ENCODE results near the gene CHMP4A. TPM values are rescaled to one million over a fixed set of nuclear protein-coding genes. Genes with fewer than 3 reads are reported as not detected.

Gene CHMP4A
- total and polyA plus RNA-seq, 2 experiments from 2014 or later, result 25.6 to 73.6 TPM

DNA sequence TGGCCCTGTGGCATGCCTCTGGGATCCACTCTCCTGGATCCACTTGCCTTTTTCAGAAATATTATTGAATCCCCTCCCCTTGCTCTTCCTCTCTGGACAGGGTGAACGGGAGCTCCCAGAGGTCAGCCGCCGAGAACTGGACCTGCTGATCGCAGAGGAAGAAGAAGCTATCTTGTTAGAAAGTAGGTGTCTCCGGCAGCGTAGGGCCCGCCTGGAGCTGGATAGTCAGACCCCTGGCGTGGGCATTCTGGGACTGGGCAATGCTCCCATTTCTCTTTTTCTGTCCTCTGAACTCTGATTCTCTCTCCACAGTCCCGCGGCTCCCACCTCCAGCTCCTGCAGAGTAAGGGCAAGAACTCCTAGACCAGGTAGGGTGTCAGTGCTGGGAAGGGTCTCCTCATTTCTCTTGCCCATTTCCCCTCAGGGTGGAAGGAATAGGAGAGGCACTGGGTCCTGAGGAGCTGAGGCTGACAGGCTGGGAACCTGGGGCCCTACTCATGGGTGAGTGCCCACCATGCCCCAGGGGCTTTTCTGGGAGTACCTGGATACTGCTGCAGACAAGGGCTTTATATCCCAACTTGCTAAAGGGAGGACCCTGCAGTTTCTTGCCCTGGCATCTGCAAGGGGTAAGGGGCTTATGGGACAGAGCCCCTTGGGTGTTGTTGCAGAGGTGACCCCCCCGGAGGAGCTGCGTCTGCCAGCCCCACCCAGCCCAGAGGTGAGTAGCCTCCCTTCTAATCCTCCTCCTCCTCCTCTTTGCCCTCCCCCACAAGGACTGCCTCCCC, 36.1 kb downstream of the CHMP4A start:
- Histone ChIP-seq H3K4me2 (no peak overlapping the region), H3K36me3 (replicated peaks; ENCODE audit: insufficient read depth, low read depth) (peaks cover 2% of the 10 kb centered on the region), H3K79me2 (peaks cover 25% of the 10 kb centered on the region), H3K9me2 (replicated peaks; ENCODE audit: insufficient read depth) (no peaks in the 10 kb centered on the region), H3K4me3 (no peak overlapping the region), H4K20me1 (ENCODE audit: insufficient read depth, poor library complexity, severe bottlenecking) (no peaks in the 10 kb centered on the region), H3K27ac (no peak overlapping the region), H3K9me3 (ENCODE audit: low read depth) (no peaks in the 10 kb centered on the region), H3K4me1 (ENCODE audit: insufficient read depth) (peaks cover 5% of the 10 kb centered on the region), H3K27me3 (no peaks in the 10 kb centered on the region), H2AFZ (no peak overlapping the region)
- DNase-seq (ENCODE audit: low spot score), result no peak
- 97% methylated on average over 12 of the region's 12 CpGs for WGBS (ENCODE audit: low lambda C conversion rate, missing lambda C conversion rate)
- TF ChIP-seq EZH2phosphoT487 (IDR thresholded peaks at IDR 0.05; ENCODE audit: low read depth, severe bottlenecking, unreplicated experiment) (no peak), EZH2 (IDR thresholded peaks at IDR 0.05; ENCODE audit: borderline replicate concordance) (no peak)
- TF ChIP-seq, protein P1, sequence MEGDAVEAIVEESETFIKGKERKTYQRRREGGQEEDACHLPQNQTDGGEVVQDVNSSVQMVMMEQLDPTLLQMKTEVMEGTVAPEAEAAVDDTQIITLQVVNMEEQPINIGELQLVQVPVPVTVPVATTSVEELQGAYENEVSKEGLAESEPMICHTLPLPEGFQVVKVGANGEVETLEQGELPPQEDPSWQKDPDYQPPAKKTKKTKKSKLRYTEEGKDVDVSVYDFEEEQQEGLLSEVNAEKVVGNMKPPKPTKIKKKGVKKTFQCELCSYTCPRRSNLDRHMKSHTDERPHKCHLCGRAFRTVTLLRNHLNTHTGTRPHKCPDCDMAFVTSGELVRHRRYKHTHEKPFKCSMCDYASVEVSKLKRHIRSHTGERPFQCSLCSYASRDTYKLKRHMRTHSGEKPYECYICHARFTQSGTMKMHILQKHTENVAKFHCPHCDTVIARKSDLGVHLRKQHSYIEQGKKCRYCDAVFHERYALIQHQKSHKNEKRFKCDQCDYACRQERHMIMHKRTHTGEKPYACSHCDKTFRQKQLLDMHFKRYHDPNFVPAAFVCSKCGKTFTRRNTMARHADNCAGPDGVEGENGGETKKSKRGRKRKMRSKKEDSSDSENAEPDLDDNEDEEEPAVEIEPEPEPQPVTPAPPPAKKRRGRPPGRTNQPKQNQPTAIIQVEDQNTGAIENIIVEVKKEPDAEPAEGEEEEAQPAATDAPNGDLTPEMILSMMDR (IDR thresholded peaks at IDR 0.05; ENCODE audit: poor library complexity), result no peak

- Histone ChIP-seq H3K9me3 (ENCODE audit: low read depth) (no peaks in the 10 kb centered on the region), H3K79me2 (peaks cover 27% of the 10 kb centered on the region), H3K9me2 (replicated peaks; ENCODE audit: insufficient read depth) (no peaks in the 10 kb centered on the region), H3K4me3 (no peak overlapping the region), H3K36me3 (replicated peaks; ENCODE audit: insufficient read depth, low read depth) (peaks cover 2% of the 10 kb centered on the region), H3K4me2 (no peak overlapping the region), H4K20me1 (ENCODE audit: insufficient read depth, poor library complexity, severe bottlenecking) (no peaks in the 10 kb centered on the region), H3K4me1 (ENCODE audit: insufficient read depth) (peaks cover 5% of the 10 kb centered on the region), H3K27me3 (no peaks in the 10 kb centered on the region), H2AFZ (no peak overlapping the region), H3K27ac (no peak overlapping the region)
- no peak for TF ChIP-seq EZH2 (IDR thresholded peaks at IDR 0.05; ENCODE audit: borderline replicate concordance)
- TF ChIP-seq, protein P1 (IDR thresholded peaks at IDR 0.05; ENCODE audit: poor library complexity), result no peak
- TF ChIP-seq EZH2phosphoT487 (IDR thresholded peaks at IDR 0.05; ENCODE audit: low read depth, severe bottlenecking, unreplicated experiment), result no peak
- 97% methylated on average over 5 of the region's 5 CpGs for WGBS (ENCODE audit: low lambda C conversion rate, missing lambda C conversion rate)
- DNase-seq (ENCODE audit: low spot score), result no peak
These were observed 36.7 kb downstream of the CHMP4A start for GRCh38 chr14:24176599-24176998.

GRCh38 chr14:24172871-24173281, 40.4 kb downstream of the CHMP4A start:
- peak overlapping the region; percentile 71 for H3K27ac ChIP-seq
- WGBS (ENCODE audit: low lambda C conversion rate, missing lambda C conversion rate), result 75% methylated on average over 20 of the region's 20 CpGs
- TF ChIP-seq, protein P1 (IDR thresholded peaks at IDR 0.05; ENCODE audit: poor library complexity), result no peak
- no peak for TF ChIP-seq EZH2phosphoT487 (IDR thresholded peaks at IDR 0.05; ENCODE audit: low read depth, severe bottlenecking, unreplicated experiment)
- TF ChIP-seq EZH2 (IDR thresholded peaks at IDR 0.05; ENCODE audit: borderline replicate concordance), result no peak
- peaks cover 5% of the 10 kb centered on the region for H3K4me1 ChIP-seq (ENCODE audit: insufficient read depth)
- H3K4me3 ChIP-seq, result peak overlapping the region; percentile 11
- peaks cover 2% of the 10 kb centered on the region for H3K36me3 ChIP-seq (replicated peaks; ENCODE audit: insufficient read depth, low read depth)
- H4K20me1 ChIP-seq (ENCODE audit: insufficient read depth, poor library complexity, severe bottlenecking), result no peaks in the 10 kb centered on the region
- peaks cover 27% of the 10 kb centered on the region for H3K79me2 ChIP-seq
- no peak for DNase-seq (ENCODE audit: low spot score)
- peak overlapping the region; percentile 81 for H3K4me2 ChIP-seq
- H3K9me2 ChIP-seq (replicated peaks; ENCODE audit: insufficient read depth), result no peaks in the 10 kb centered on the region
- H3K27me3 ChIP-seq, result no peaks in the 10 kb centered on the region
- H3K9me3 ChIP-seq (ENCODE audit: low read depth), result no peaks in the 10 kb centered on the region
- H2AFZ ChIP-seq, result no peak overlapping the region
